Heart left ventricle (tissue), 16 donors: Measurements from ENCODE around the gene KIF13A. TPM values are rescaled to one million over a fixed set of nuclear protein-coding genes. Genes with fewer than 3 reads are reported as not detected.
A peak's percentile ranks its signal among the peaks of the same experiment; 100 is the strongest.

ENCODE experiments used
- ATAC-seq, 4 donors: fragments of 200-7000 bp; cut with Tn5 transposase; one replicate each; pipeline ENCODE4 v1.9.1; 2020 to 2022; ENCODE audit warnings: moderate library complexity in 4 of 4, mild to moderate bottlenecking in 3 of 4, moderate number of reproducible peaks in 1 of 4
- DNase-seq, 5 donors: peaks; one replicate each; pipeline ENCODE4 v3.0.0-alpha.2; 2020
- H3K27ac ChIP-seq, 12 donors: fragments of 200-600 bp; sonication (generic) in 4 of 12; one replicate each; pipeline versions ENCODE4 v1.5.0 to v1.8.0; 2016 to 2022; ENCODE audit warnings: mild to moderate bottlenecking in 2 of 12
- H3K27me3 ChIP-seq, 9 donors: fragments of 200-600 bp; sonication (generic) in 2 of 9; one replicate each; pipeline versions ENCODE4 v1.5.1 to v1.8.0; 2016 to 2022; ENCODE audit warnings: mild to moderate bottlenecking in 3 of 9
- H3K36me3 ChIP-seq, 9 donors: fragments of 200-600 bp; sonication (generic) in 2 of 9; one replicate each; pipeline versions ENCODE4 v1.5.0 to v1.8.0; 2018 to 2022; ENCODE audit warnings: mild to moderate bottlenecking in 2 of 9
- H3K4me1 ChIP-seq, 12 donors: fragments of 200-600 bp; sonication (generic) in 4 of 12; one replicate each; pipeline versions ENCODE4 v1.5.0 to v1.8.0; 2016 to 2022; ENCODE audit warnings: mild to moderate bottlenecking in 3 of 12
- H3K4me3 ChIP-seq, 12 donors: fragments of 200-600 bp; sonication (generic) in 4 of 12; one replicate each; pipeline versions ENCODE4 v1.5.0 to v1.8.0; 2017 to 2022; ENCODE audit warnings: mild to moderate bottlenecking in 9 of 12, moderate library complexity in 4 of 12
- H3K9me3 ChIP-seq, 12 donors: fragments of 200-600 bp; sonication (generic) in 4 of 12; one replicate each; pipeline versions ENCODE4 v1.5.0 to v1.8.0; 2016 to 2022; ENCODE audit warnings: mild to moderate bottlenecking in 1 of 12
- POLR2A ChIP-seq, 2 donors: fragments of 450-650 bp; IDR thresholded peaks; one replicate each; pipeline ENCODE4 v1.6.1; 2017; ENCODE audit warnings: antibody characterized with exemption in 2 of 2, mild to moderate bottlenecking in 2 of 2, moderate library complexity in 2 of 2
- WGBS, 4 donors: extraction: QIAGEN DNeasy Blood & Tissue Kit in 2 of 4; methylation state at CpG; one replicate each; pipeline versions ENCODE4 v1.1.5 to v1.1.7; 2013 to 2018; 5-methylcytosine and 5-hydroxymethylcytosine counted together
- intact Hi-C, 10 donors: fragments of 100-400 bp; cut with DNase I; formaldehyde crosslinking; loops; one replicate each; pipeline versions ENCODE4 v1.11.1 to v1.14.2; 2022
- polyA plus RNA-seq, 2 donors: library from polyadenylated mRNA; stranded (reverse); fragments of 200-250 nt; gene quantifications; one replicate each; pipeline ENCODE4 v1.2.3, GENCODE V29; 2013
- total RNA-seq, 9 donors: library from RNA; depleted of rRNA in 2 of 9; stranded (reverse); fragments of >200 nt in 2 of 9; fragmentation: NEBNext Ultra II Directional in 3 of 9; extraction: Animal tissue kit (Norgen Biotek cat#: 25700) in 3 of 9; gene quantifications; one replicate each; pipeline versions ENCODE4 v1.1.0 to v1.2.4, GENCODE V29; 2016 to 2023
- TF ChIP-seq, protein P1 (sequence below), 12 donors: fragments of 200-600 bp; sonication (generic) in 4 of 12; IDR thresholded peaks; one replicate each; pipeline versions ENCODE4 v1.5.0 to v1.8.0; 2018 to 2022; ENCODE audit warnings: antibody characterized with exemption in 12 of 12, mild to moderate bottlenecking in 5 of 12
- donor health status: ischemic (EF 13 %, LVEDD 7.1; RV severe dilation, severe dysfunction).
- donor health status: healthy with polysubstance abuse.
- donor health status: DM: no; HTN: yes; CAD: no.
- donor health status: DM: no; HTN: no; CAD: no.
- donor health status: ischemic (EF 25% LVEDD 6.9; RV normal size, moderate dysfunction).
- donor health status: ischemic (EF 25% LVEDD 5.7; RV mildly dilated, moderate dysfunction).
- donor health status: healthy.
- donor health status: DM: yes; HTN: yes; CAD: no.
- donor health status: ischemic (EF 35%, LVEDD 5.7; RV mildly dilated, moderate dysfunction).
- donor health status: nonischemic (EF 11% LVEDD 7.7; RV severe dilation, severe dysfunction).
- donor health status: DM: yes; HTN: yes; CAD: no.
- donor health status: PGD.
- donor health status: ischemic (EF 29% LVEDD 5.4; RV normal size, mild dysfunction).
- donor health status: nonischemic (EF 23%, LVEDD 6.1; RV moderate dilation, normal function).

KIF13A gene
- total and polyA plus RNA-seq, 11 donors: 17.1 to 148 (median 72.2) TPM

DNA sequence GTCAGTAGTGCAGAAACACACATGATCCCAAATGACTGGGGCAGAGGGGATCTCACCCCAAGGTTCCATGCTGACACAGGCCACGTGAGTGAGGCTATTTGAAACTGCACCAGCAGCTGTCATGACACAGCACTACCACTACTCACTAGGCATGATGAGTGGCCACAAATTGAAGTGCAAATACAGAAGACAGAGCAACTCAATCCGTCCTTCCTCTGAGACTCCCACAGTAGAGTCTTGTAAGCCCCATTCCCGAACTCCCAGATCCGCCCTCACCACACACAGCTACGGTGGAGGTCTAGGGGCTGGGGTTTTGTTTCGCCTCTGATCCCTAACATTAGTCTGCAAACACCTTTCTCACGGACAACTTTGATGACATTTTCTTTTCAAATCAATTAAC, 167.4 kb downstream of the KIF13A start:
- ATAC-seq: peak in 3 of 4 donors; percentile 55 to 59 (median 57)
- Histone ChIP-seq H3K4me3 (no peak overlapping the region), H3K36me3 (peaks cover 0 to 88% (median 40%) of the 10 kb centered on the region in 9 donors), H3K4me1 (peaks cover 0 to 5% (median 0%) of the 10 kb centered on the region in 12 donors), H3K27ac (no peak overlapping the region), H3K9me3 (no peaks in the 10 kb centered on the region), H3K27me3 (no peaks in the 10 kb centered on the region)
- intact Hi-C loops: no loop called here
- TF ChIP-seq POLR2A (IDR thresholded peaks at IDR 0.05): no peak
- TF ChIP-seq, protein P1, sequence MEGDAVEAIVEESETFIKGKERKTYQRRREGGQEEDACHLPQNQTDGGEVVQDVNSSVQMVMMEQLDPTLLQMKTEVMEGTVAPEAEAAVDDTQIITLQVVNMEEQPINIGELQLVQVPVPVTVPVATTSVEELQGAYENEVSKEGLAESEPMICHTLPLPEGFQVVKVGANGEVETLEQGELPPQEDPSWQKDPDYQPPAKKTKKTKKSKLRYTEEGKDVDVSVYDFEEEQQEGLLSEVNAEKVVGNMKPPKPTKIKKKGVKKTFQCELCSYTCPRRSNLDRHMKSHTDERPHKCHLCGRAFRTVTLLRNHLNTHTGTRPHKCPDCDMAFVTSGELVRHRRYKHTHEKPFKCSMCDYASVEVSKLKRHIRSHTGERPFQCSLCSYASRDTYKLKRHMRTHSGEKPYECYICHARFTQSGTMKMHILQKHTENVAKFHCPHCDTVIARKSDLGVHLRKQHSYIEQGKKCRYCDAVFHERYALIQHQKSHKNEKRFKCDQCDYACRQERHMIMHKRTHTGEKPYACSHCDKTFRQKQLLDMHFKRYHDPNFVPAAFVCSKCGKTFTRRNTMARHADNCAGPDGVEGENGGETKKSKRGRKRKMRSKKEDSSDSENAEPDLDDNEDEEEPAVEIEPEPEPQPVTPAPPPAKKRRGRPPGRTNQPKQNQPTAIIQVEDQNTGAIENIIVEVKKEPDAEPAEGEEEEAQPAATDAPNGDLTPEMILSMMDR (IDR thresholded peaks at IDR 0.05): no peak
- 87 to 90% (median 89%) methylated on average over 7 of the region's 7 CpGs for WGBS, 4 donors
- no peak for DNase-seq

DNA sequence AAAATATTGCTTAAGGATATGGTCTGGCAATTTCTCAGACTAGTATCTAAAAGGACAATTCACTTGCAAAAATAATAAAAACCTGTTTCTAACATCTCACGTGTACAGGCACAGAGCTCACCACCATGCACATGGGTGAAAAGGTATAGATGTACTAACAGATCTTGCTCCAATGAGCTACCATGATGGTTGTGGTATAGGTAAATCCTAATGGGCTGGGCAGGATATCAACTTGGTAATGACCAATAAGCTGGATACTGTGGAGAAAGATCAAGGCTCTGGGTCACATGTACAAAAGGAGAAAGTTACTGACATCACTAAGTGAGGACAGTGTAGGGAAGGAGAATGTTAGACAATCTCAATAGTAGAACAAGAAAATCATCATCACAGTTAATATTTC, 169.7 kb downstream of the KIF13A start:
- H3K4me1 ChIP-seq: peaks cover 0 to 5% (median 0%) of the 10 kb centered on the region in 12 donors
- H3K27me3 ChIP-seq: no peaks in the 10 kb centered on the region
- intact Hi-C loops: loop anchor here in 2 of 10 donors (5.0 to 10.0 kb wide), 2 partner anchors 233 to 305 kb away; partner anchors contain the start of gene NHLRC1 (in 1 of the 2)
- 84 to 93% (median 91%) methylated on average over 1 of the region's 1 CpG for WGBS, 4 donors
- peaks cover 0 to 82% (median 36%) of the 10 kb centered on the region in 9 donors for H3K36me3 ChIP-seq
- no peak overlapping the region for H3K4me3 ChIP-seq
- DNase-seq: no peak
- no peaks in the 10 kb centered on the region for H3K9me3 ChIP-seq
- H3K27ac ChIP-seq: no peak overlapping the region
- TF ChIP-seq, protein P1 (IDR thresholded peaks at IDR 0.05): no peak
- TF ChIP-seq POLR2A (IDR thresholded peaks at IDR 0.05): no peak
- ATAC-seq: no peak

DNA sequence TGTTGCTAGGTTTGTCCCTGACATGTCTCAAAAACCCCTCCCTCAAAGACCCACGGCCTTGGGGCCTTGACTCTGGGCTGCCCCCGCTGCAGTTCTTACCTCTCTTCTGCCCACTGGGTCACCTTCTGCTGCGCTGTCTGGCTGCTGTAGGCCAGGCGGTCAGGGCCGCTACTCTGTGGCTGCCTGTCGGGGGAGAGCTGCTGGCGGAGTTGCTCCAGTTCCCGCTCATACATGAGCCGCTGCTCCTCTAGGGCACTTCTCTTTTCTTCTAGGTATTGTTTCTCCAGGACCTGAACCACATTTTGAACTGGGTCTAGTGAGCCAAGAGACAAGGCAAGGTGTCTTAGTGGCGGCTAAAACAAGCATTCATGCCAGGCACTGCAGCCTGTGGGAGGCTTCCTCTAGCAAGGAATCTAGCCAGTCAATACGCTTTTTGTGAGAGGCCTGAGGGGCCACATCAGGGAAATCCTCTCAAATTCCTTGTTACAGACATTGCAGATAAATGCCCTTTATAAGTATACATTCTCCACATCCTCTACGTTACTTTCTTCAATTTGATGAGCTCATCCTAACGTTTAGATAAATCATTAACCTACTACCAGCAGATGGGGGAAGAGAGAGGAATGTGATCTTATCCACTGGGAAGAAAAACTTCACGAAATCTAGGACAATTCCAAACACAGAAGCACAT, 170.4 kb downstream of the KIF13A start:
- intact Hi-C loops: loop anchor here in 2 of 10 donors (5.0 to 10.0 kb wide), 2 partner anchors 232 to 305 kb away; partner anchors contain the start of gene NHLRC1 (in 1 of the 2)
- TF ChIP-seq POLR2A (IDR thresholded peaks at IDR 0.05): no peak
- TF ChIP-seq, protein P1 (IDR thresholded peaks at IDR 0.05): no peak
- WGBS, 4 donors: 83 to 86% (median 85%) methylated on average over 14 of the region's 14 CpGs
- no peak for ATAC-seq
- Histone ChIP-seq H3K36me3 (peaks cover 0 to 83% (median 41%) of the 10 kb centered on the region in 9 donors), H3K27me3 (no peaks in the 10 kb centered on the region), H3K9me3 (no peaks in the 10 kb centered on the region), H3K27ac (no peak overlapping the region), H3K4me3 (no peak overlapping the region), H3K4me1 (peaks cover 0 to 5% (median 0%) of the 10 kb centered on the region in 12 donors)
- DNase-seq: no peak

DNA sequence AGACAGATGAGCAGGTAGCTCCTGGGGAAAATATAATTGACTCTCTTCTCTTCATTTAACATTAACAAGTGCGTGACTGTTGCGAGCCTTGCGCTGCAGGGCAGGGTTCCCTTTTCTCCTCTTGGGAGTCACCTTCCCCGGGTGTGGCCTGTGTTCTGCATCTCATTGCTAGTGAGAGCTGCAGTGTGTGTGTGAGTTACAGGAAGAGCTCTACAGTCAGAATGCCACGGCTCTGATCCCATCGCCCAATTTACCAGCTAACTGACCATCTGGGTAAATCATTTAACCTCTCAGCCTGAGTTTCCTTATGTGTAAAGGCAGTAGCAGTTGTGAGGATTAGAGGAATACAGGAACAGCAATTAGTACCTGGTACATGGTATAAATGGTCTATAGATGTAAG, 173.9 kb downstream of the KIF13A start:
- Histone ChIP-seq H3K4me3 (no peak overlapping the region), H3K27ac (no peak overlapping the region), H3K36me3 (peaks cover 0 to 86% (median 41%) of the 10 kb centered on the region in 9 donors), H3K27me3 (no peaks in the 10 kb centered on the region), H3K9me3 (no peaks in the 10 kb centered on the region), H3K4me1 (no peaks in the 10 kb centered on the region)
- no peak for DNase-seq
- ATAC-seq: no peak
- 89 to 93% (median 91%) methylated on average over 6 of the region's 6 CpGs for WGBS, 4 donors
- TF ChIP-seq, protein P1 (IDR thresholded peaks at IDR 0.05): no peak
- TF ChIP-seq POLR2A (IDR thresholded peaks at IDR 0.05): no peak
- intact Hi-C loops: loop anchor here in 1 of 10 donors (10.0 kb wide), 1 partner anchor 229 kb away; no protein-coding TSS in a partner anchor
